Stimulated activated CD8-positive, alpha-beta memory T cell treated with anti-CD3 and anti-CD28 coated beads, Interleukin-7, amount 100 ng/mL, for 24 hours (primary cell): ENCODE measurements around the gene CEND1.

Experiments used
- DNase-seq: peaks from one replicate; pipeline ENCODE4 v3.0.0-alpha.2; 2020; ENCODE audit warnings: low read depth

Gene CEND1

GRCh38 chr11:777288-778255 is 12.3 kb downstream of the CEND1 start, which contains the start of gene GATD1:
Gene GATD1 (minus strand): TSS chr11:777487. CDS start chr11:777462, 25 bp downstream.
- DNase-seq, result peak; percentile 90

- no peak for DNase-seq
These were observed 13.2 kb downstream of the CEND1 start for GRCh38 chr11:776561-777287.

DNA sequence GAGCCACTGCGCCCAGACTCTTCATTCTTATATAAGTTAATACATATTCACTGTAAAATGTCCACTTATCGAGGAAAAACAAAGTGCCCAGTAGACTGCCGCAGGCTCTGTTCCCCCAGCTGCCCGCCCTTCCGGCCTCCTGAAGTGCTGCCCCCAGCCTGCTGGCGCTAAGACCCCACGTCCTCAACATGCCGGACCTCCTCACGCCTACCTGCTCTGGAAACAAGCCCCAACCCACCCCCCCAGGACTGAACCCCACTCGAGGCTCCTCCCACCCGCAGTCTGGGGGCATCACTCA is 13.7 kb downstream of the CEND1 start:
- no peak for DNase-seq

DNA sequence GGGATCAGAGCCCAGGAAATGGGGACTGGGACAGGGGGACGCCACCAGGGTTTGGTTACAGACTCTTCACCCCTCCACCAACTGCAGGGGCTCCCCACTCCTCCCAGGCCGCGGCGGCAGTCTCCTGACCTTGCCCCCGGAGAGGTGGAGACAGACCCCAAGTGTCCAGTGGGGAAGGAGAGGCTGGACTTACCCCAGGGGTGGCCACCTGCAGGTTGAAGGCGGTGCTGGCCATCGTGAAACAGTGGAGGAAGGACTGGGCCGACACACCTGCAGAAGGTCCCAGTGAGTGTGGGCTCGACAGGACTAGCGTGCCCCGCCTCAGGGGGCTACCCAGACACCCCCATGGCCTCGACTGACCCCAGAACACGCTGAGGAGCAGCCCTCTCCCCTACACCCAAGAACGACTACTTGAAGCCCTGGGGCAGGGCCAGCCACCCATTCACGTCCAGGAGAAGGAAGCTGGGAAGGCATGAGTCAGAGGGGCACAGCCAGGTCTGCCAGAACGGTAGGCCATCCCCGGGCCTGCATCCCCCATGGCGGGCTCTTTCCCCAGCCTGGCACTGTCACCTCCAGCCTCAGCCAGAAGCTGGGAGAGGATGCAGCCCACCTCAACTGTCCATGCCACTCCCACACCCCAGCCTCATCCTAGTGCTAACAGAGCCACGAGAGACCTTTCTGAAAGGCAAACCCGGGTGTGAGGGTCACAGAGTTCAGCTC is 14.9 kb downstream of the CEND1 start:
- DNase-seq, result no peak

DNA sequence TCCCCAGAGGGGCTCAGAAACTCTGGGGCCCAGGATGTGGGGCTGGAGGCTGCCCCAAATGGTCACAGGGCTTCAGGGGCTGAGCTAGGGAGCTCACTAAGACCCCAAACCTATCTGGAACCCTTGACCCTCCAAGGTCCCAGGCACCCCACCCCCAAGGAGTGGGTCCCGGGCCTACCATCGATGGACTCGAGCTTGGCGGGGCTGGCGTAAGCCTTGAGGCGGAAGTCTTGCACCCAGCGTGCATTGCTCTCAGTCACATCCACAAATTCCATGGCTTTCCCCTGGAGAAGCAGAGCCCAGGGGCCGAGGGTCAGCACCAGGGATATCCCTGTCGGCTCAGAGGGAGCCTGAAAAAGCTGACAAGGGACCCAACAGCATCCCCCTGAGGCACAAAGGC is 16.1 kb downstream of the CEND1 start:
- DNase-seq, result no peak

- no peak for DNase-seq
These were observed 16.5 kb downstream of the CEND1 start for GRCh38 chr11:773425-773824.

DNA sequence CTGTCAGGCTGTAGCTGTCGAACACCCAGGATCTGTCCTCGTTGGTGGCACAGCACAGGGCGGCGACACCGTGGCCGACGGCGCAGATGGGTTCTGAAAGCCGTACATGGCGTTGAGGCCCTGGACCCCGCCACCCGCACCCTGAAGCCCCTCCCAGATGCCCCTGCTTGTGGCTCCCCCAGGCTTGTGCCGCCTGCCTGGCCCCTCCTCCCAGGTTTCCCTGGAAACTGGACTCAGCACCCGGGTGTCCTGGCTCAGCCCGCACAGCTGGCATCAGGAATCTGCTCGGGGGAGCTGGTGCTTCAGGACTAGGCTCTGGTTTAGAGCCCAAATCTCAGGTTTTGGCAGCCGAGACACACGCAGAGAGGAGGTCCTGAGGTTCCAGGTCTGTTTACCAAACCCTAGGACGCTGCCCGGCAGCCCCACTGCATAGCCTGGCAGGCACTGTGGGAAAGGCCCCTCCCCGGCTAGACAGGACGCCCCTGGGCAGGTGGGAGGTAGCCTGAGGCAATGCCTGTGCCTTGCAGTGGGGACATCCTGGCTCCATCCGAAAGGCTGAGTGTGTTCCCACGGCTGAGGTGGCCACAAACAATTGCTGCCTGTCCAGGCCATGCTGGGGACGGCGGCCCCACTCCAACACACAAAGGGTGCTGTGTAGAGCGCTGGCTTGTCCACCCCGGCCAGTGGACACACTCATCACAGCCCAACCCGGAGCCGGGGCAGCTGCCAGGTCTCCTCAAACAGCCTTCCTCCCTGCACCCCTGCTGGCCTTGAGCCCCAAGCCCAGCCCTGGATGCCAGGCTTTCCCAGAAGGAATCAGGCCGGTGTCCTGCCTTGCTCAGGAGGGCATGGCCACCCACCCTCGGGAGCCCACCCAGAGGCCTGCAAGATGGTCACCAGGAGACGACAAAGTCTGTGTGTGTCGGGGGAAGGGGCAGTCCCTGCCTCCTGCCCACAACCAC is 17.2 kb downstream of the CEND1 start:
- no peak for DNase-seq

- DNase-seq, result no peak
These were observed 18.2 kb downstream of the CEND1 start for GRCh38 chr11:771617-772204.

DNA sequence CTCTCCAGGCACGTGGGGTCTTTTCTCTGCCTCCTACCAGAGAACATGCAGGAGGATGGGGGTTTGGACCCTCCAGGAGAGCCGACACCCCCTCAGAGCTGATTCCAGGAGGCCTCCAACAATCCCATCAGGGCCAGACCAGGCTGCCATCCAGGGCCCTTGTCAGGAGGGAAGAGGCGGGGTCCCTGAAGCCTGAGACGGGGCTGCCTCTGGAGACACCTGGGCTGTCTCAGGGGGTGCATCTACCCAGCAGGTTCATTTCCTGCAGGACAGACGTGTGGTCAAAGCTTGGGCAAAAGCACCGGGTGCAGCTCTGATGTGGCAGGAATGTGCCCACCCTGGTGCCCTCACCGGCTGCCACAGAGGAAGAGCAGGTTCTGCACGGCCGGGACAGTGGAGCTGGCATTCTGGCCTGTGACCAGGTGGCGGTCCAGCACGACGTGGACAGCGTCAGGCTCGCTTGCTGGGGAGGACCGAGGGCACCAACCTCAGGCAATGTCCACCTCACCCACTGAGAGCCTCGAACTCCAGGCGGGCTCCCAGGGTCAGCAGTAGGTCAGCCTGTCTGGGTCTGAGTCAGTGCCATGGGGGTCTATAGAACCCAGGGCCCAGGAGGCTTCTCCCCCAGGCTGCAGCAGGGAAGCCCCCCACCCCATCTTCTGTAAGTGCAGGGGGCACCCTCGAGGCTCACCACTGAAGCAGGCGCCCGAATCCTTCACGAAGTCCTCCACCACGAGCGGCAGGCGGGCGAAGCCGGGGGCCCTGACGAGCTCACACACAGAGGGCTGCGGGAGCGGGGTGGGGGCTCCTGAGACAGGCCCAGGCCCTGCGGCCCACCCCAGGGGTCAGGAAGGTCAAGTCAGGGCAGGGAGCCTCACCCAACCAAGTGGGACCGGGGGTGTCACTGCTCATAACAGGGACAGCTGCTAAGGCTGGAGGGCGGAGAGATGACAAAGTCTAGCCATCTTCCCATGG is 19.0 kb downstream of the CEND1 start:
- no peak for DNase-seq

GRCh38 chr11:769887-770641 is 19.8 kb downstream of the CEND1 start:
- no peak for DNase-seq

- no peak for DNase-seq
These were observed 22.7 kb downstream of the CEND1 start for GRCh38 chr11:767238-767637.

GRCh38 chr11:766936-767210 is 23.0 kb downstream of the CEND1 start:
- no peak for DNase-seq

DNA sequence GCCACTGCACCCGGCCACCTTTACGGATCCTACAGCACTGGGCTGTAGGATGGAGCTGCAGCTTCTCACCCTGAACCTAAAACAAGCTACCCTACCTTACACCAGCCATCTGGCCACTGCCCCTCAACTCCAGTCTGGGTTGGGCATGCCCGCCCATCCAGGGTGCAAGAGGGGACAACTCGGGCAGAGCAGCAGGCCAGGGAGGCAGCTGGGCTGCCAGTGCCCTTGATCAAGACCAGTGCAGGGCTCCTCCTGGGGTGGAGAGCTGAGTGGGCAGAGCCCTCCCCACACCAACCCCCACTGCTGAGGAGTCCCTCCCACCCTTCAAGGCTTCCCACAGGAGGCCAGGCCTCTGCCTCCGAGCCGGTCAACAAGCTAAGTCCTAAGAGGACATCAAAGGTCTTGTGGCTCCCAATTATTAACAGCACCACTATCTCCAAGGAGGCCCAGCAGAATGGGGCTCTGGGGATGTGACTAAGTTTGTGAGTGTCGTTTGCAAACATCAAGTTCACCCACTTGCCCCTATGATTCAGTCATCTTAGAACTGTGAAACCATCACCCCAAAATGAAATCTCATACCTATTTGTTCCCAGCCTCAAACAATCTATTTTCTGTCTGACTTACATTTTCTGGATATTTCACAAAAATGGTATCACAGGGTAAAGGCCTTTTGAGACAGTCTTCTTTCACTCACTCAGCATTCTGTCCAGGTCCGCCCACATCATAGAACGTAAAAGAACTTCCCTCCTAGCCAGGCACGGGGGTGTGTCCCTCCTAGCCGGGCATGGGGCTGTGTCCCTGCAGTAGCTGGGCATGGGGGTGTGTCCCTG is 23.6 kb downstream of the CEND1 start:
- DNase-seq, result no peak

GRCh38 chr11:765802-766091 is 24.1 kb downstream of the CEND1 start:
- DNase-seq, result no peak

- DNase-seq, result peak; percentile 34
These were observed 24.7 kb downstream of the CEND1 start for GRCh38 chr11:765025-765801.

- DNase-seq, result no peak
These were observed 25.4 kb downstream of the CEND1 start for GRCh38 chr11:764322-765024.
